ENCODE data around the gene ZDHHC12.

ZDHHC12 gene

GRCh38 chr9:128722380-128723351 lies 1.3 kb downstream of the ZDHHC12 start:
- H3K27ac Mint-ChIP-seq: peak overlapping the region; percentile 98
- H3K4me3 Mint-ChIP-seq: peak overlapping the region; percentile 100
- H3K4me1 Mint-ChIP-seq (ENCODE audit: low read depth): peaks cover 31% of the 10 kb centered on the region
- H3K27me3 Mint-ChIP-seq (ENCODE audit: low read depth): no peaks in the 10 kb centered on the region
- no peaks in the 10 kb centered on the region for H3K9me3 Mint-ChIP-seq
- peaks cover 2% of the 10 kb centered on the region for H3K36me3 Mint-ChIP-seq (ENCODE audit: low read depth)
- DNase-seq (ENCODE audit: low spot score): no peak

DNA sequence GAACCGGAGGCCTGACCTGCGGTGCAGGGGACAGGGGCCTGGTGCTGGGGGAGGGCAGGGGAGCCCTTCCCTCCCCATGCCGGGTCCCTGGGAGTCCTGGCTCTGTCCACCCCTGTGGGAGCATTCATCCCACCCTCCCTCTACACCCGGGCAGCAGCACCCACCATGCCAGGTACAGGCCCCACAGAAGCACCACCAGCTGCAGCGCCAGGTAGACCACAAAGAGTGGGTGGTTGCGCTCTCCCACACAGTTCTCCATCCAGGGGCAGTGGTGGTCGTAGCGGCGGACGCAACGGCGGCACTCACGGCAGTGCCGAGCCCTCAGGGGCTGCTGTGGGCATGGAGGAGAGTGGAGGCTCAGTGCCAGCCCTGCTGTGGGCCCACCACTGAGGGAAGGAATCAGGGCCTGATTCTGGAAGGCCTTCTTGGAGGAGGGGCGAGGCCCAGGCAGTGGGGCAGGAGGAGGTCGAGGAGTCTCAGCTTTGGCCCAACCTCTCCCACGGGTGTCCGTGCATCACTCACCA lies 2.4 kb downstream of the ZDHHC12 start:
- Mint-ChIP-seq H3K36me3 (ENCODE audit: low read depth) (peaks cover 2% of the 10 kb centered on the region), H3K9me3 (no peaks in the 10 kb centered on the region), H3K4me1 (ENCODE audit: low read depth) (peaks cover 27% of the 10 kb centered on the region), H3K4me3 (peak overlapping the region; percentile 100), H3K27ac (no peak overlapping the region), H3K27me3 (ENCODE audit: low read depth) (no peaks in the 10 kb centered on the region)
- no peak for DNase-seq (ENCODE audit: low spot score)

GRCh38 chr9:128720841-128721486 lies 3.0 kb downstream of the ZDHHC12 start:
- Mint-ChIP-seq H3K4me1 (ENCODE audit: low read depth) (peaks cover 24% of the 10 kb centered on the region), H3K4me3 (peak overlapping the region; percentile 46), H3K9me3 (no peaks in the 10 kb centered on the region), H3K27me3 (ENCODE audit: low read depth) (no peaks in the 10 kb centered on the region), H3K36me3 (ENCODE audit: low read depth) (peaks cover 2% of the 10 kb centered on the region), H3K27ac (no peak overlapping the region)
- no peak for DNase-seq (ENCODE audit: low spot score)

DNA sequence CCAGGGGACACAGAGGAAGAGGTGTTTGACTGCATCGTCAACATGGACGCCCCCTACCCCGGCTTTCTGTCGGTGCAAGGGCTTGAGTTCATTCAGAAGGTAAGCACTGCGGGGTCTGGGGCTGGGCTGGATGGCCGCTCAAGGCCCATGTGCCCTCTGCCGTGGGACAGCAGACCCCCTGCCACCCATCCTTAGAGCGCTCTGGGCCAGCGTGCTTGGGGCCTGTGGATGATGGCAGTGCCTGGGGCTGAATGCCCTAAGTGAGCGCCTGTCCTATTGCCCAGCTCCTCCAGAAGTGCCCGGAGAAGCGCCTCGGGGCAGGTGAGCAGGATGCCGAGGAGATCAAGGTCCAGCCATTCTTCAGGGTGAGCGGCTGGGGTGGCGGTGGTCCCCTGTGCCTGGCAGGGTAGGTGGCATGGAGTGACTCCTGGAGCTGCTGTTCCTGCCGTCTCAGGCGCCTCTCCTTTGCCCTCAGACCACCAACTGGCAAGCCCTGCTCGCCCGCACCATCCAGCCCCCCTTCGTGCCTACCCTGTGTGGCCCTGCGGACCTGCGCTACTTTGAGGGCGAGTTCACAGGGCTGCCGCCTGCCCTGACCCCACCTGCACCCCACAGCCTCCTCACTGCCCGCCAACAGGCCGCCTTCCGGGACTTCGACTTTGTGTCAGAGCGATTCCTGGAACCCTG lies 3.9 kb downstream of the ZDHHC12 start:
- Mint-ChIP-seq H3K27ac (no peak overlapping the region), H3K4me1 (ENCODE audit: low read depth) (peaks cover 18% of the 10 kb centered on the region), H3K27me3 (ENCODE audit: low read depth) (no peaks in the 10 kb centered on the region), H3K4me3 (no peak overlapping the region), H3K36me3 (ENCODE audit: low read depth) (peaks cover 2% of the 10 kb centered on the region), H3K9me3 (no peaks in the 10 kb centered on the region)
- DNase-seq (ENCODE audit: low spot score): no peak

DNA sequence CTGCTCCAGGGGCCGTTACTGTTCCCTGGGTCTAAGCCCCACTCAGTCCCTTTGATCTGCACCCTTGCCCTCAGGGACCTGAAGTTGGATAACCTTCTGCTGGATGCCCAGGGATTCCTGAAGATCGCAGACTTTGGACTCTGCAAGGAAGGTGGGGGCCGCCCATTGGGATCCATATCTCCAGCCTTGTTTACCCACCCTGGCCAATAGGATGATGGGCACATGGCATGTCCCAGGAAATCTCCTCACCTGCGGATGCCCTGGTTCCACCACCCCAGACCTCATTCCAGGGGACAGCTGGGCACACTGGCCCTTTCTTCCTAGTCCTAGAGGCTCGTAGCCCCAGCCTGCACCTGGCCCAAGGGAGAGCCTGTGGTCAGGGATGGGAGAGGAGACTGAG lies 5.5 kb downstream of the ZDHHC12 start:
- no peak for DNase-seq (ENCODE audit: low spot score)
- H3K27me3 Mint-ChIP-seq (ENCODE audit: low read depth): no peaks in the 10 kb centered on the region
- H3K4me3 Mint-ChIP-seq: no peak overlapping the region
- H3K36me3 Mint-ChIP-seq (ENCODE audit: low read depth): peaks cover 2% of the 10 kb centered on the region
- no peak overlapping the region for H3K27ac Mint-ChIP-seq
- no peaks in the 10 kb centered on the region for H3K9me3 Mint-ChIP-seq
- H3K4me1 Mint-ChIP-seq (ENCODE audit: low read depth): peaks cover 10% of the 10 kb centered on the region

- Mint-ChIP-seq H3K4me1 (ENCODE audit: low read depth) (peaks cover 8% of the 10 kb centered on the region), H3K36me3 (ENCODE audit: low read depth) (peaks cover 2% of the 10 kb centered on the region), H3K9me3 (no peaks in the 10 kb centered on the region), H3K4me3 (no peak overlapping the region), H3K27ac (no peak overlapping the region), H3K27me3 (ENCODE audit: low read depth) (no peaks in the 10 kb centered on the region)
- no peak for DNase-seq (ENCODE audit: low spot score)
Measured at GRCh38 chr9:128718047-128718446, 5.9 kb downstream of the ZDHHC12 start.

GRCh38 chr9:128716581-128717254 lies 7.2 kb downstream of the ZDHHC12 start:
- H3K4me3 Mint-ChIP-seq: no peak overlapping the region
- H3K27me3 Mint-ChIP-seq (ENCODE audit: low read depth): no peaks in the 10 kb centered on the region
- no peaks in the 10 kb centered on the region for H3K9me3 Mint-ChIP-seq
- H3K4me1 Mint-ChIP-seq (ENCODE audit: low read depth): no peaks in the 10 kb centered on the region
- DNase-seq (ENCODE audit: low spot score): no peak
- H3K36me3 Mint-ChIP-seq (ENCODE audit: low read depth): peaks cover 2% of the 10 kb centered on the region
- H3K27ac Mint-ChIP-seq: no peak overlapping the region

GRCh38 chr9:128715436-128715750 lies 8.5 kb downstream of the ZDHHC12 start:
- peaks cover 2% of the 10 kb centered on the region for H3K36me3 Mint-ChIP-seq (ENCODE audit: low read depth)
- H3K4me3 Mint-ChIP-seq: no peak overlapping the region
- no peak overlapping the region for H3K27ac Mint-ChIP-seq

GRCh38 chr9:128714586-128715435 lies 9.1 kb downstream of the ZDHHC12 start:
- Mint-ChIP-seq H3K9me3 (no peaks in the 10 kb centered on the region), H3K4me3 (no peak overlapping the region)
- no peak for DNase-seq (ENCODE audit: low spot score)

More at GRCh38 chr9:128715436-128715750, 8.5 kb downstream of the ZDHHC12 start:
- Mint-ChIP-seq H3K27me3 (ENCODE audit: low read depth) (no peaks in the 10 kb centered on the region), H3K9me3 (no peaks in the 10 kb centered on the region), H3K4me1 (ENCODE audit: low read depth) (no peaks in the 10 kb centered on the region)
- DNase-seq (ENCODE audit: low spot score): no peak

DNA sequence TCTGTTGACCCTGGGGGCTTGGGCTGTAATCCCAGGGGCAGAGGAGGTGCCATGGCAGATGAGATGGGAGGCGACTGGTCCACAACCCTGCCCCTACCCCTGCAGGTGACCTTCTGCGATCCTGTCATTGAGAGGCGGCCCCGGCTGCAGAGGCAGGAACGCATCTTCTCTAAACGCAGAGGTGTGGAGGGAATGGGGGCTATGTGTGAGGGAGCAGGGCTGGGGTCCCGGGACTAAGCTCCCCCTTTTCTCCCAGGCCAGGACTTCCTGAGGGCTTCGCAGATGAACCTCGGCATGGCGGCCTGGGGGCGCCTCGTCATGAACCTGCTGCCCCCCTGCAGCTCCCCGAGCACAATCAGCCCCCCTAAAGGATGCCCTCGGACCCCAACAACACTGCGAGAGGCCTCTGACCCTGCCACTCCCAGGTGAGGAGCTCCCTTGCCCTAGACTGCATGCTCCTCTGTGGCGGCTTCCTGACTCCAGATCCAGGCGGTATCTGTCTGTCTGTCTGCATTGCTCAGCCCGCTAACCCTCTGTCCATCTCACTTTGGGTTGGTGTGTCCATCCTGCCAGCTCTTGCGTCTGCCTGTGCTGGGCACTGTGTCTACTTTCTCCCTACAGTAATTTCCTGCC lies 9.9 kb downstream of the ZDHHC12 start:
- H3K27me3 Mint-ChIP-seq (ENCODE audit: low read depth): no peaks in the 10 kb centered on the region
- no peak overlapping the region for H3K4me3 Mint-ChIP-seq
- peaks cover 2% of the 10 kb centered on the region for H3K36me3 Mint-ChIP-seq (ENCODE audit: low read depth)
- H3K9me3 Mint-ChIP-seq: no peaks in the 10 kb centered on the region
- H3K27ac Mint-ChIP-seq: no peak overlapping the region
- no peaks in the 10 kb centered on the region for H3K4me1 Mint-ChIP-seq (ENCODE audit: low read depth)
- DNase-seq (ENCODE audit: low spot score): no peak

More at GRCh38 chr9:128714586-128715435, 9.1 kb downstream of the ZDHHC12 start:
- Mint-ChIP-seq H3K4me1 (ENCODE audit: low read depth) (no peaks in the 10 kb centered on the region), H3K27ac (no peak overlapping the region), H3K27me3 (ENCODE audit: low read depth) (no peaks in the 10 kb centered on the region), H3K36me3 (ENCODE audit: low read depth) (peaks cover 2% of the 10 kb centered on the region)

GRCh38 chr9:128713411-128713780 lies 10.5 kb downstream of the ZDHHC12 start:
- Mint-ChIP-seq H3K27me3 (ENCODE audit: low read depth) (no peaks in the 10 kb centered on the region), H3K9me3 (no peaks in the 10 kb centered on the region)
- no peak for DNase-seq (ENCODE audit: low spot score)

DNA sequence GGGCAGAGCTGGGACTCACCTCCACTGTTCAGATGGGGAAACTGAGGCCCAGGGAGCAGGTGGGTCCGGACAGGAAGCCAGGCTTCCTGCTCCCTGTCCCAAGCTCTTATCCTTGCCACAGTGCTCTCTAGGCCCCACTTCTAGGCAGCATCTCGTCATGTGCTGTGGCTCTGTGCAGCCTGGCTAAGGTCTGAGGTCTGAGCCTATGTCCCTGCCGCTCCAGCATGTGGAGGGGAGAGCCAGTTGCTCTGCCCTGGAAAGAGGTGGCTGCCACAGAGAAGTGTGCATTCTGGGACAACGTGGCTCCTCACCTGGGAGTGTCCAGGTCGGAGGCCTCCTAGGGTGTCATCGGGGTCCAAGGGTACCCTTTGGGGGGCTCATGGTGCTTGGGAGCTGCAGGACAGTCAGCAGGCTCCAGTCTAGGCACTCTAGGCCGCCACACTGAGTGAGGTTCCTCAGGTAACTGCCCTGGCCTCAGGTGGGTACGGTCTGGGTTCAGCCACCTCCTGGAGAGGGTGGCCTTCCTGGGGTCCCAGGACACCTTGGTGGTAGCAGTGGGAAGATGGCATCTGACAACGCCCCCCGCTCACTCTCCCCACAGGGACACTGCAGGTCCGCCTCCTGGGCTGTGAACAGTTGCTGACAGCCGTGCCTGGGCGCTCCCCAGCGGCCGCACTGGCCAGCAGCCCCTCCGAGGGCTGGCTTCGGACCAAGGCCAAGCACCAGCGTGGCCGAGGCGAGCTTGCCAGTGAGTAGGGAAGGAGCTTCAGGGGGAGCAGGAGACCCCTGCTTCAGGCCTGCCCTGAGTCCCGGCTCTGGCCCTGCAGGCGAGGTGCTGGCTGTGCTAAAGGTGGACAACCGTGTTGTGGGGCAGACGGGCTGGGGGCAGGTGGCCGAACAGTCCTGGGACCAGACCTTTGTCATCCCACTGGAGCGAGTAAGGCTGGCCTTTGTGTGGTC lies 11.2 kb downstream of the ZDHHC12 start:
- no peaks in the 10 kb centered on the region for H3K4me1 Mint-ChIP-seq (ENCODE audit: low read depth)
- H3K9me3 Mint-ChIP-seq: no peaks in the 10 kb centered on the region
- H3K27me3 Mint-ChIP-seq (ENCODE audit: low read depth): no peaks in the 10 kb centered on the region
- DNase-seq (ENCODE audit: low spot score): no peak
- H3K27ac Mint-ChIP-seq: no peak overlapping the region
- no peak overlapping the region for H3K4me3 Mint-ChIP-seq
- no peaks in the 10 kb centered on the region for H3K36me3 Mint-ChIP-seq (ENCODE audit: low read depth)

More at GRCh38 chr9:128713411-128713780, 10.5 kb downstream of the ZDHHC12 start:
- Mint-ChIP-seq H3K4me3 (no peak overlapping the region), H3K4me1 (ENCODE audit: low read depth) (no peaks in the 10 kb centered on the region), H3K36me3 (ENCODE audit: low read depth) (peaks cover 2% of the 10 kb centered on the region), H3K27ac (no peak overlapping the region)
